MM.1S (cell line): ENCODE measurements around the gene UNC13A.

Experiments
- DNase-seq: peaks from one replicate; pipeline ENCODE4 v3.0.0-alpha.2; 2015
- H2AFZ ChIP-seq: fragments of 300-600 bp; sonication (generic); 2 replicates; pipeline ENCODE4 v1.6.0; 2016; ENCODE audit warnings: antibody characterized with exemption, low read length
- H3F3A ChIP-seq: fragments of 300-600 bp; sonication (generic); 2 replicates; pipeline ENCODE4 v1.6.1; 2016; ENCODE audit warnings: mild to moderate bottlenecking, antibody characterized with exemption, low read length, moderate library complexity, mixed read lengths; ENCODE audit not compliant: insufficient read depth
- H3K27ac ChIP-seq: fragments of 300-600 bp; sonication (generic); 2 replicates; pipeline ENCODE4 v1.5.1; 2016; ENCODE audit warnings: mild to moderate bottlenecking, low read length
- H3K27me3 ChIP-seq: fragments of 300-600 bp; sonication (generic); replicated peaks from 2 replicates; pipeline ENCODE4 v1.6.0; 2016; ENCODE audit warnings: low read length; ENCODE audit not compliant: insufficient read depth
- H3K36me3 ChIP-seq: fragments of 300-600 bp; sonication (generic); replicated peaks from 2 replicates; pipeline ENCODE4 v1.6.1; 2016; ENCODE audit warnings: mild to moderate bottlenecking, low read length, mixed read lengths; ENCODE audit not compliant: insufficient read depth
- H3K4me1 ChIP-seq: fragments of 300-600 bp; sonication (generic); 2 replicates; pipeline ENCODE4 v1.6.1; 2016; ENCODE audit warnings: low read length, mixed read lengths
- H3K4me2 ChIP-seq: fragments of 300-600 bp; sonication (generic); 2 replicates; pipeline ENCODE4 v1.6.0; 2016; ENCODE audit warnings: low read depth, low read length
- H3K4me3 ChIP-seq: fragments of 300-600 bp; sonication (generic); 2 replicates; pipeline ENCODE4 v1.5.1; 2016; ENCODE audit warnings: low read length, mixed read lengths
- H3K79me2 ChIP-seq: fragments of 300-600 bp; sonication (generic); 2 replicates; pipeline ENCODE4 v1.6.1; 2016; ENCODE audit warnings: mixed run types, low read length, mixed read lengths
- H3K9ac ChIP-seq: fragments of 300-600 bp; sonication (generic); 2 replicates; pipeline ENCODE4 v1.6.1; 2016; ENCODE audit warnings: low read length, mixed read lengths
- H3K9me2 ChIP-seq: fragments of 300-600 bp; sonication (generic); replicated peaks from 2 replicates; pipeline ENCODE4 v1.6.1; 2016; ENCODE audit warnings: mild to moderate bottlenecking, low read length, mixed read lengths; ENCODE audit not compliant: insufficient read depth
- H3K9me3 ChIP-seq: fragments of 300-600 bp; sonication (generic); replicated peaks from 2 replicates; pipeline ENCODE4 v1.6.1; 2016; ENCODE audit warnings: mild to moderate bottlenecking, low read length, mixed read lengths; ENCODE audit not compliant: insufficient read depth
- H4K20me1 ChIP-seq: fragments of 300-600 bp; sonication (generic); 2 replicates; pipeline ENCODE4 v1.6.1; 2016; ENCODE audit warnings: mild to moderate bottlenecking, low read length, moderate library complexity, mixed read lengths; ENCODE audit not compliant: insufficient read depth
- EZH2 ChIP-seq: fragments of 300-600 bp; sonication (generic); optimal IDR thresholded peaks from 2 replicates; pipeline ENCODE3; 2017; ENCODE audit warnings: low read depth, mild to moderate bottlenecking, antibody characterized with exemption, low read length, mixed read lengths
- EZH2phosphoT487 ChIP-seq: fragments of 300-600 bp; sonication (generic); IDR thresholded peaks from 2 replicates; pipeline ENCODE4 v1.6.1; 2018; ENCODE audit warnings: antibody characterized with exemption, low read length
- TF ChIP-seq, protein P1 (sequence below): fragments of 300-600 bp; sonication (generic); IDR thresholded peaks from 2 replicates; pipeline ENCODE4 v1.5.1; 2016; ENCODE audit warnings: antibody characterized with exemption, low read length, mixed read lengths

UNC13A gene

DNA sequence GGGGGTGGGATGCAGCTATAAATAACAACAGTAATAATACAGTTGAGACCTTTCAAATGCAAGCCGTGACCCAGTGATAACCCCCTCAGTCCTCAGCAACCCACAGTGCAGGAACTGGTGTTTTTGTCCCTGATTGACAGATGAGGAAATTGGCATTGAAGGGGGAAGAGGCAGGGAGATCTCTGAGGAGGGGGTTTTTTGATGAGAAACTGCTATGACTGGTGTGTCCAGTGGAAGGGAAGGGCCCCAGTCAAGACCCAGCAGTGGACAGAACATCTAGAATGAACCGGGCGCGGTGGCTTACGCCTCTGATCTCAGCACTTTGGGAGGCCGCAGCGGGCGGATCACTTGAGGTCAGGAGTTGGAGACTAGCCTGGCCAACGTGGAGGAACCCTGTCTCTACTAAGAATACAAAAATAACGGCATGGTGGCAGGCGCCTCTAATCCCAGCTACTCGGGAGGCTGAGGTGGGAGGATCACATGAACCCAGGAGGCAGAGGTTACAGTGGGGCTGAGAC lies 33.0 kb upstream of the UNC13A start:
- H3K4me3 ChIP-seq = no peak overlapping the region
- no peak overlapping the region for H3K27ac ChIP-seq
- peaks cover 6% of the 10 kb centered on the region; the same call in 1 of the 2 replicates for H3K27me3 ChIP-seq
- H3K79me2 ChIP-seq = peaks cover 14% of the 10 kb centered on the region
- no peak for TF ChIP-seq EZH2
- no peak for TF ChIP-seq EZH2phosphoT487
- TF ChIP-seq, protein P1, sequence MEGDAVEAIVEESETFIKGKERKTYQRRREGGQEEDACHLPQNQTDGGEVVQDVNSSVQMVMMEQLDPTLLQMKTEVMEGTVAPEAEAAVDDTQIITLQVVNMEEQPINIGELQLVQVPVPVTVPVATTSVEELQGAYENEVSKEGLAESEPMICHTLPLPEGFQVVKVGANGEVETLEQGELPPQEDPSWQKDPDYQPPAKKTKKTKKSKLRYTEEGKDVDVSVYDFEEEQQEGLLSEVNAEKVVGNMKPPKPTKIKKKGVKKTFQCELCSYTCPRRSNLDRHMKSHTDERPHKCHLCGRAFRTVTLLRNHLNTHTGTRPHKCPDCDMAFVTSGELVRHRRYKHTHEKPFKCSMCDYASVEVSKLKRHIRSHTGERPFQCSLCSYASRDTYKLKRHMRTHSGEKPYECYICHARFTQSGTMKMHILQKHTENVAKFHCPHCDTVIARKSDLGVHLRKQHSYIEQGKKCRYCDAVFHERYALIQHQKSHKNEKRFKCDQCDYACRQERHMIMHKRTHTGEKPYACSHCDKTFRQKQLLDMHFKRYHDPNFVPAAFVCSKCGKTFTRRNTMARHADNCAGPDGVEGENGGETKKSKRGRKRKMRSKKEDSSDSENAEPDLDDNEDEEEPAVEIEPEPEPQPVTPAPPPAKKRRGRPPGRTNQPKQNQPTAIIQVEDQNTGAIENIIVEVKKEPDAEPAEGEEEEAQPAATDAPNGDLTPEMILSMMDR = no peak
- no peak overlapping the region for H3K4me2 ChIP-seq
- no peaks in the 10 kb centered on the region for H3K36me3 ChIP-seq
- no peak overlapping the region for H3K9ac ChIP-seq
- DNase-seq = no peak
- H2AFZ ChIP-seq = no peak overlapping the region
- H3K9me2 ChIP-seq = no peaks in the 10 kb centered on the region
- H3K9me3 ChIP-seq = no peaks in the 10 kb centered on the region
- peaks cover 13% of the 10 kb centered on the region for H3K4me1 ChIP-seq
- H4K20me1 ChIP-seq = no peaks in the 10 kb centered on the region
- H3F3A ChIP-seq = no peaks in the 10 kb centered on the region

DNA sequence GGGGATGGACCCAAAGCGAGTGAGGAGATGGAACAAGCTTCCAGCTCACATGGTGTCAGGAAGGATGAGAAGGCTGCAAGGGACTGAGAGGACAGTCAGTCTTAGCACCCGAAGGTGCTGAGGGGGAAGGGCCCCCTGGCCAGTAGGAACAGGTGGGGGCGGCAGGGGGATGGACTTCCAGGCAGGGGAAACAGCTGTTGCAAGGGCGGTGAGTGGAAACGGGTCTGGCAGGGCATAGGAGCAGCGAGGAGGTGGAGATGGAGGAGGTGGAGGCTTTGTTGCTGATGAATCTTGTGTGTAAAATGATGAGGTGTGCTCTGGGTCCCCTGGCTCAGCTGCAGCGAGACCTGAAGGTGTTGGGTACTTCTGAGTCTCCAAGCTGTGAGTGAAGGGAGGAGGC lies 32.3 kb upstream of the UNC13A start:
- Histone ChIP-seq H3K27ac (no peak overlapping the region), H3K9me3 (no peaks in the 10 kb centered on the region), H3K27me3 (peaks cover 9% of the 10 kb centered on the region; the same call in 1 of the 2 replicates), H3F3A (no peaks in the 10 kb centered on the region), H3K4me2 (peak overlapping the region; percentile 75), H3K4me1 (peaks cover 13% of the 10 kb centered on the region), H3K9me2 (no peaks in the 10 kb centered on the region), H2AFZ (no peak overlapping the region), H3K36me3 (no peaks in the 10 kb centered on the region), H3K79me2 (peaks cover 14% of the 10 kb centered on the region), H3K9ac (peak overlapping the region; percentile 57; the same call in 1 of the 2 replicates), H3K4me3 (peak overlapping the region; percentile 83), H4K20me1 (no peaks in the 10 kb centered on the region)
- DNase-seq = no peak
- TF ChIP-seq EZH2phosphoT487 = no peak
- no peak for TF ChIP-seq EZH2
- TF ChIP-seq, protein P1 = no peak

DNA sequence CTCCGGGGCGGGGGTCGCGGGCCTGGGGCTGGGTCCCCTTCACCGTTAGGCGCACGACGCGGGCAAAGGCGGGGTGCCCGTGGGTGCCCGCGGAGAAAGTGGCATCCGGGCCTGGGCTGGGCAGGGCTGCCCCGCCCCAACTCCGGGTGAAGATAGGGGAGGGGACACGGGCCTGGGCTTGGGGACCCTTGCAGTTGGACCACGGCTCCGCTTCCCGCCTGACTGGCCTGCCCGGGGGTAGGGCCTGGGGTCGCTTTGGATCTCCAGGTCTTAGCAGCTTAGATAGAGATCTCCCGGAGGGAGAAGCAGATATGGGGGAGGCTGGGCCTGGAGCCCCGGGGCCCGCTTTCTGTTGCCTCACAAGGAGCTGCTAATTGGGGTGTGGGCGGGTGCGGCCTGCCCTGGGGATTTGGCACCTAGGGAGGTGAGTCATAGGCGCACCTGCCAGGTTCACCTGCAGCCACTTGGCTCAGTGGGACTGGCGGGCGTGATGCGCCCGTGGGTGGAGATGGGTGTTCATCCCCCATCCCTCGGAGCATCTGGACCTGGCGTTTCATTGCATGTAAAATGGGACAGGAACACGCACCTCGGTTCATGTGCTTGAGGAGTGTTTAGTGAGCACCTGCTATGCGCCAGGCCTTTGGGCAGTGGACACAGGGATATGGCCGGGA lies 31.7 kb upstream of the UNC13A start:
- Histone ChIP-seq H3K9me3 (no peaks in the 10 kb centered on the region), H3K36me3 (no peaks in the 10 kb centered on the region), H3K27me3 (peaks cover 15% of the 10 kb centered on the region; the same call in 1 of the 2 replicates), H4K20me1 (no peaks in the 10 kb centered on the region), H3F3A (no peaks in the 10 kb centered on the region), H3K4me2 (peak overlapping the region; percentile 75), H3K9me2 (no peaks in the 10 kb centered on the region), H3K79me2 (peaks cover 14% of the 10 kb centered on the region), H3K27ac (no peak overlapping the region), H2AFZ (peak overlapping the region; percentile 8; the same call in 1 of the 2 replicates), H3K4me1 (peaks cover 13% of the 10 kb centered on the region), H3K4me3 (peak overlapping the region; percentile 83), H3K9ac (peak overlapping the region; percentile 57; the same call in 1 of the 2 replicates)
- TF ChIP-seq EZH2phosphoT487 (no peak), EZH2 (no peak)
- TF ChIP-seq, protein P1 = no peak
- DNase-seq = peak; percentile 19
